Astrocyte (in vitro differentiated cells and primary cell): Measurements from ENCODE around the gene CHSY1.

Experiments used
- CTCF ChIP-seq: IDR thresholded peaks from 2 replicates; pipeline ENCODE4 v1.5.1; 2011; ENCODE audit warnings: low read depth, mild to moderate bottlenecking, inconsistent platforms, low read length, moderate library complexity; ENCODE audit not compliant: insufficient read depth
- EZH2 ChIP-seq: IDR thresholded peaks from 2 replicates; pipeline ENCODE4 v1.6.1; 2012; ENCODE audit warnings: mild to moderate bottlenecking, low read length, inconsistent platforms; ENCODE audit not compliant: insufficient read depth

- TF ChIP-seq CTCF (no peak), EZH2 (no peak)
Measured at GRCh38 chr15:101210466-101210865, 41.4 kb downstream of the CHSY1 start.
